HEK293 (cell line): ENCODE data around the gene PKNOX2.

Experiments used
- BCL11A ChIP-seq: fragments of 450-650 bp; formaldehyde crosslinking; IDR thresholded peaks from 2 replicates; pipeline ENCODE4 v1.5.1; 2016; ENCODE audit warnings: low read depth, missing biosample characterization, missing genetic modification characterization
- CTCF ChIP-seq: fragments of 450-650 bp; formaldehyde crosslinking; IDR thresholded peaks from 2 replicates; pipeline ENCODE4 v1.5.1; 2016; ENCODE audit warnings: missing biosample characterization, missing genetic modification characterization
- GLI2 ChIP-seq: fragments of 450-650 bp; formaldehyde crosslinking; IDR thresholded peaks from 2 replicates; pipeline ENCODE4; 2017; ENCODE audit warnings: missing biosample characterization, missing genetic modification characterization, low read depth, borderline replicate concordance
- PRDM1 ChIP-seq: fragments of 450-650 bp; formaldehyde crosslinking; IDR thresholded peaks from 2 replicates; pipeline ENCODE4; 2016; ENCODE audit warnings: missing biosample characterization, missing genetic modification characterization
- REST ChIP-seq: fragments of 450-650 bp; formaldehyde crosslinking; IDR thresholded peaks from 2 replicates; pipeline ENCODE4 v1.5.1; 2016; ENCODE audit warnings: missing biosample characterization, missing genetic modification characterization
- ZFP69B ChIP-seq: fragments of 450-650 bp; formaldehyde crosslinking; IDR thresholded peaks from 2 replicates; pipeline ENCODE4 v1.5.1; 2016; ENCODE audit warnings: missing biosample characterization, missing genetic modification characterization
- ZNF133 ChIP-seq: fragments of 450-650 bp; formaldehyde crosslinking; IDR thresholded peaks from 2 replicates; pipeline ENCODE4 v1.5.1; 2016; ENCODE audit warnings: missing biosample characterization, missing genetic modification characterization
- ZNF155 ChIP-seq: fragments of 450-650 bp; formaldehyde crosslinking; IDR thresholded peaks from 2 replicates; pipeline ENCODE4 v1.5.1; 2016; ENCODE audit warnings: missing biosample characterization, missing genetic modification characterization
- ZNF280D ChIP-seq: fragments of 450-650 bp; formaldehyde crosslinking; IDR thresholded peaks from 2 replicates; pipeline ENCODE4 v1.5.1; 2016; ENCODE audit warnings: missing biosample characterization, missing genetic modification characterization
- ZNF341 ChIP-seq: fragments of 450-650 bp; formaldehyde crosslinking; IDR thresholded peaks from 2 replicates; pipeline ENCODE4; 2016; ENCODE audit warnings: low read depth, missing biosample characterization, missing genetic modification characterization
- ZNF518A ChIP-seq: fragments of 450-650 bp; formaldehyde crosslinking; conservative IDR thresholded peaks from 2 replicates; pipeline ENCODE4 v1.5.1; 2016; ENCODE audit warnings: low read depth, missing biosample characterization, missing genetic modification characterization
- ZNF623 ChIP-seq: fragments of 450-650 bp; formaldehyde crosslinking; IDR thresholded peaks from 2 replicates; pipeline ENCODE4 v1.5.1; 2016; ENCODE audit warnings: missing biosample characterization, missing genetic modification characterization

- TF ChIP-seq ZNF623 (tag by site-specific recombination): no peak
- no peak for TF ChIP-seq ZNF518A (tag by site-specific recombination)
- no peak for TF ChIP-seq CTCF (tag by site-specific recombination)
- TF ChIP-seq PRDM1: no peak
- no peak for TF ChIP-seq ZNF280D (tag by site-specific recombination)
- no peak for TF ChIP-seq ZFP69B (tag by site-specific recombination)
- TF ChIP-seq GLI2: no peak
- TF ChIP-seq BCL11A (tag by site-specific recombination): no peak
- no peak for TF ChIP-seq REST
- no peak for TF ChIP-seq ZNF341 (tag by site-specific recombination)
- TF ChIP-seq ZNF133: no peak
- no peak for TF ChIP-seq ZNF155 (tag by site-specific recombination)
Observed at GRCh38 chr11:125124618-125124992, 39.9 kb upstream of the PKNOX2 start.
